Spleen (tissue), 11 donors: ENCODE measurements around the gene MED13L. TPM values are rescaled to one million over a fixed set of nuclear protein-coding genes. Genes with fewer than 3 reads are reported as not detected.

Source experiments
- DNase-seq: peaks from one replicate; pipeline ENCODE4 v3.0.0-alpha.2; 2020
- H3K27ac ChIP-seq, 8 donors: fragments of 200-600 bp; sonication (generic) in 7 of 8; 1 replicate in 4 of 8; 2 replicates in 4 of 8; pipeline versions ENCODE4 v1.5.0 to v1.8.0; 2016 to 2021; ENCODE audit warnings: inconsistent platforms in 4 of 8, mild to moderate bottlenecking in 4 of 8, moderate library complexity in 1 of 8
- H3K27me3 ChIP-seq, 7 donors: fragments of 200-600 bp; sonication (generic) in 6 of 7; replicated peaks in 1 of 7; 1 replicate in 4 of 7; 2 replicates in 3 of 7; pipeline versions ENCODE4 v1.5.0 to v1.8.0; 2016 to 2021; ENCODE audit warnings: inconsistent platforms in 3 of 7, mild to moderate bottlenecking in 1 of 7
- H3K36me3 ChIP-seq, 6 donors: fragments of 200-600 bp; sonication (generic) in 5 of 6; 1 replicate in 4 of 6; 2 replicates in 2 of 6; pipeline versions ENCODE4 v1.5.0 to v1.8.0; 2016 to 2021; ENCODE audit warnings: inconsistent platforms in 2 of 6
- H3K4me1 ChIP-seq, 6 donors: fragments of 200-600 bp; sonication (generic) in 5 of 6; 1 replicate in 3 of 6; 2 replicates in 3 of 6; pipeline versions ENCODE4 v1.5.0 to v1.8.0; 2016 to 2021; ENCODE audit warnings: inconsistent platforms in 3 of 6
- H3K4me3 ChIP-seq, 8 donors: fragments of 200-600 bp; sonication (generic) in 7 of 8; 1 replicate in 4 of 8; 2 replicates in 4 of 8; pipeline versions ENCODE4 v1.5.0 to v1.8.0; 2016 to 2021; ENCODE audit warnings: inconsistent platforms in 4 of 8, mild to moderate bottlenecking in 4 of 8, moderate library complexity in 2 of 8
- H3K9me3 ChIP-seq, 8 donors: fragments of 200-600 bp; sonication (generic) in 7 of 8; 1 replicate in 4 of 8; 2 replicates in 4 of 8; pipeline versions ENCODE4 v1.5.0 to v1.8.0; 2016 to 2021; ENCODE audit warnings: inconsistent platforms in 4 of 8
- POLR2A ChIP-seq, 3 donors: fragments of 450-650 bp; IDR thresholded peaks; one replicate each; pipeline ENCODE4 v1.5.1; 2017; ENCODE audit warnings: antibody characterized with exemption in 3 of 3, mild to moderate bottlenecking in 1 of 3
- POLR2AphosphoS5 ChIP-seq, 3 donors: sonication (generic); formaldehyde crosslinking; IDR thresholded peaks; one replicate each; pipeline ENCODE4 v1.5.1; 2017; ENCODE audit warnings: antibody characterized with exemption in 3 of 3
- WGBS, 5 donors: extraction: QIAGEN DNeasy Blood & Tissue Kit in 3 of 5; methylation state at CpG; one replicate each; pipeline versions ENCODE4 v1.1.5 to v1.1.7; 2013 to 2018; 5-methylcytosine and 5-hydroxymethylcytosine counted together
- intact Hi-C: fragments of 100-400 bp; cut with DNase I; formaldehyde crosslinking; loops from one replicate; pipeline ENCODE4 v1.15.0; 2023; ENCODE audit warnings: low total_unique reads
- polyA plus RNA-seq, 3 donors: library from polyadenylated mRNA; stranded (reverse); fragments of 200-250 nt; gene quantifications; one replicate each; pipeline ENCODE4 v1.2.1, GENCODE V29; 2013
- total RNA-seq, 7 donors: library from RNA; depleted of rRNA in 3 of 7; stranded (reverse); fragments of >200 nt in 3 of 7; fragmentation: NEBNext Ultra II Directional in 4 of 7; extraction: Animal tissue kit (Norgen Biotek cat#: 25700) in 4 of 7; gene quantifications; one replicate each; pipeline versions ENCODE4 v1.1.0 to v1.2.1, GENCODE V29; 2016 to 2021
- TF ChIP-seq, protein P1 (sequence below), 11 experiments: fragments of 200-600 bp in 7 of 11; fragments of 450-650 bp in 4 of 11; sonication (generic) in 4 of 11; IDR thresholded peaks in 8 of 11; conservative IDR thresholded peaks in 3 of 11; 1 replicate in 7 of 11; 2 replicates in 4 of 11; pipeline versions ENCODE4 v1.4.0 to v1.8.0; 2016 to 2021; ENCODE audit warnings: antibody characterized with exemption in 11 of 11, inconsistent platforms in 4 of 11, mild to moderate bottlenecking in 1 of 11
- donor health status: healthy with polysubstance abuse.
- donor health status: DM: no; HTN: no; CAD: no; lungs with moderate emphysema.
- donor health status: DM: no; HTN: no; CAD: no.
- donor health status: Bipolar disorder and iron deficiency.
- donor health status: healthy.
- donor health status: DM: no; HTN: no; CAD: no.
- donor health status: DM: yes; HTN: yes; CAD: no.

The MED13L gene
- total and polyA plus RNA-seq, 10 donors, result 13.4 to 255 (median 185) TPM

DNA sequence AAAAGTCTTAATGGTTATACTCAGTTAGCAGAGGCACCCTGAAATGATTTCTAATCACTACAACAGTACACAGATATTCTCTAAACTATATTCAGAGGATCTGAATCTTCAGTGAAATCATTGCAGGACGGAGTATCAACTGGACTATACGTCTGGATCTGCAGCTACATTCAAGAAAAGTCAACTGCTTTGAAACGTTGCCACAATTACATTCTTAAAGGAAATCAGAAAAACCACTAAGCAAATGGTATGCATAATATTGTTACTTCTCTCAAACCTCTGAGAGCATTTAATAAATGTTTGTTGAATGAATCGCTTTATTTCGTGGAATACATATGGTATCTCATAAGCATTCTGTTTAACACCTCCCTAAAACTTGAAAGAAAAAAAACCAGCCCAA, 67.4 kb downstream of the MED13L start:
- no peak overlapping the region for H3K27ac ChIP-seq
- peaks cover 4 to 97% (median 51%) of the 10 kb centered on the region in 6 donors for H3K4me1 ChIP-seq
- DNase-seq, result no peak
- TF ChIP-seq POLR2AphosphoS5 (IDR thresholded peaks at IDR 0.05), result no peak
- TF ChIP-seq POLR2A (IDR thresholded peaks at IDR 0.05), result no peak
- TF ChIP-seq, protein P1, sequence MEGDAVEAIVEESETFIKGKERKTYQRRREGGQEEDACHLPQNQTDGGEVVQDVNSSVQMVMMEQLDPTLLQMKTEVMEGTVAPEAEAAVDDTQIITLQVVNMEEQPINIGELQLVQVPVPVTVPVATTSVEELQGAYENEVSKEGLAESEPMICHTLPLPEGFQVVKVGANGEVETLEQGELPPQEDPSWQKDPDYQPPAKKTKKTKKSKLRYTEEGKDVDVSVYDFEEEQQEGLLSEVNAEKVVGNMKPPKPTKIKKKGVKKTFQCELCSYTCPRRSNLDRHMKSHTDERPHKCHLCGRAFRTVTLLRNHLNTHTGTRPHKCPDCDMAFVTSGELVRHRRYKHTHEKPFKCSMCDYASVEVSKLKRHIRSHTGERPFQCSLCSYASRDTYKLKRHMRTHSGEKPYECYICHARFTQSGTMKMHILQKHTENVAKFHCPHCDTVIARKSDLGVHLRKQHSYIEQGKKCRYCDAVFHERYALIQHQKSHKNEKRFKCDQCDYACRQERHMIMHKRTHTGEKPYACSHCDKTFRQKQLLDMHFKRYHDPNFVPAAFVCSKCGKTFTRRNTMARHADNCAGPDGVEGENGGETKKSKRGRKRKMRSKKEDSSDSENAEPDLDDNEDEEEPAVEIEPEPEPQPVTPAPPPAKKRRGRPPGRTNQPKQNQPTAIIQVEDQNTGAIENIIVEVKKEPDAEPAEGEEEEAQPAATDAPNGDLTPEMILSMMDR (IDR thresholded peaks at IDR 0.05 in 8 of 11, conservative IDR thresholded peaks at IDR 0.05 in 3 of 11), result no peak
- WGBS, 5 donors, result 63 to 73% (median 69%) methylated on average over 5 of the region's 5 CpGs
- intact Hi-C loops, result no loop called here
- H3K36me3 ChIP-seq, result no peaks in the 10 kb centered on the region
- H3K27me3 ChIP-seq, result no peaks in the 10 kb centered on the region
- no peaks in the 10 kb centered on the region for H3K9me3 ChIP-seq
- no peak overlapping the region for H3K4me3 ChIP-seq

DNA sequence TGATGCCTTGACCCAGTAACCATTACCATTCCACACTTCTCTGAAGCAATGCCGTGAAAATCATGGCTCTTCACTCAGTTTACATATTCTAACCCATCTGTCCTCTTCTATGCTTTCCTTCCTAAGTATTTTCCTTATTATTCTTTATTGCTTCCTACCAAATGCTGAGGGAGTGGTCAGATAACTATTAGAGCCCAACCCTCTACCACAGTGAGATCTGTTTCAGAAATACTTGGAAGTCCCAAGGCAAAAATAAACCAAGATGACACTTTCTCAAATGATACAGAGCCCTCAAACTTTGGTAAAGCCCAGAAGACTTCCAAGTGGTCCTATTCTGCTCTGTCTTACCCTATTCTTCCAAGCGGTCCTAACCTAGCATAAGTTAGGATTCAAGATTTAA, 68.0 kb downstream of the MED13L start:
- H3K9me3 ChIP-seq, result no peaks in the 10 kb centered on the region
- H3K27ac ChIP-seq, result no peak overlapping the region
- H3K4me3 ChIP-seq, result no peak overlapping the region
- peaks cover 0 to 6% (median 0%) of the 10 kb centered on the region in 6 donors for H3K36me3 ChIP-seq
- no peaks in the 10 kb centered on the region for H3K27me3 ChIP-seq
- TF ChIP-seq POLR2AphosphoS5 (IDR thresholded peaks at IDR 0.05) (no peak), POLR2A (IDR thresholded peaks at IDR 0.05) (no peak)
- TF ChIP-seq, protein P1 (IDR thresholded peaks at IDR 0.05 in 8 of 11, conservative IDR thresholded peaks at IDR 0.05 in 3 of 11), result no peak
- intact Hi-C loops, result no loop called here
- no peak for DNase-seq
- WGBS, 5 donors, result 88 to 95% (median 94%) methylated on average over 2 of the region's 2 CpGs
- H3K4me1 ChIP-seq, result peaks cover 4 to 97% (median 45%) of the 10 kb centered on the region in 6 donors

DNA sequence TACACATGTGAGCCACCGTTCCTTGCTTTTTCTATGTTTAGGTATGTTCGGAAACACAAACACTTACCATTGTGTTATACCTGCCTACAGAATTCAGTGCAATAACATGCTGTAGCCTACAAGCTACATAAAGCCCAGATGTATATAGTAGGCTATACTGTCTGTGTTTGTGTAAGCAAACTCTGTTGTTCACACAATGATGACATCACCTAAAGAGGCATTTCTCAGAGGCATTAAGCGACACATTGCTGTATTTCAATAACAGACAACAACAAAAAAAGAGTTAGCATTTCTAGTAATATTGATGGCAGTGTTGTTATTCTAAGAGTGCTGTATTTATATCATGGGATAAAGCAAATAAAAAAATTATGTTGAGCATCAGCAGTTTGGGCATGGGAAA, 70.2 kb downstream of the MED13L start:
- WGBS, 5 donors, result 95 to 98% (median 97%) methylated on average over 3 of the region's 3 CpGs
- Histone ChIP-seq H3K36me3 (peaks cover 0 to 15% (median 0%) of the 10 kb centered on the region in 6 donors), H3K4me1 (peaks cover 6 to 97% (median 29%) of the 10 kb centered on the region in 6 donors), H3K9me3 (no peaks in the 10 kb centered on the region), H3K27ac (no peak overlapping the region), H3K4me3 (no peak overlapping the region), H3K27me3 (no peaks in the 10 kb centered on the region)
- TF ChIP-seq, protein P1 (IDR thresholded peaks at IDR 0.05 in 8 of 11, conservative IDR thresholded peaks at IDR 0.05 in 3 of 11), result no peak
- TF ChIP-seq POLR2A (IDR thresholded peaks at IDR 0.05), result no peak
- no peak for TF ChIP-seq POLR2AphosphoS5 (IDR thresholded peaks at IDR 0.05)
- DNase-seq, result no peak
- intact Hi-C loops, result no loop called here

- WGBS, 5 donors, result 92 to 96% (median 95%) methylated on average over 3 of the region's 3 CpGs
- intact Hi-C loops, result no loop called here
- Histone ChIP-seq H3K27me3 (no peaks in the 10 kb centered on the region), H3K36me3 (peaks cover 0 to 15% (median 0%) of the 10 kb centered on the region in 6 donors), H3K4me3 (no peak overlapping the region), H3K27ac (no peak overlapping the region), H3K4me1 (peaks cover 6 to 97% (median 29%) of the 10 kb centered on the region in 6 donors), H3K9me3 (no peaks in the 10 kb centered on the region)
- TF ChIP-seq POLR2AphosphoS5 (IDR thresholded peaks at IDR 0.05) (no peak), POLR2A (IDR thresholded peaks at IDR 0.05) (no peak)
- TF ChIP-seq, protein P1 (IDR thresholded peaks at IDR 0.05 in 8 of 11, conservative IDR thresholded peaks at IDR 0.05 in 3 of 11), result no peak
- DNase-seq, result no peak
Measured at GRCh38 chr12:116206828-116207227, 70.7 kb downstream of the MED13L start.
